B cell (primary cell): ENCODE measurements around the gene RAD21L1. TPM values are rescaled to one million over a fixed set of nuclear protein-coding genes. Genes with fewer than 3 reads are reported as not detected.

Experiments
- ATAC-seq: fragments of 200-7000 bp; cut with Tn5 transposase; one replicate; pipeline ENCODE4 v1.10.0; 2021; ENCODE audit warnings: low read depth, mild to moderate bottlenecking, moderate number of reproducible peaks, moderate library complexity
- CTCF ChIA-PET: fragments of 350-600 bp; sonication (Branson Sonifier 250); formaldehyde crosslinking; loops from one replicate; lab custom pipeline; 2021; ENCODE audit warnings: antibody characterized with exemption, inconsistent platforms; lab: Charles Lee
- POLR2A ChIA-PET: fragments of 350-600 bp; sonication (Branson Sonifier 250); formaldehyde crosslinking; loops from one replicate; lab custom pipeline; 2021; ENCODE audit warnings: antibody characterized with exemption; lab: Charles Lee
- DNase-seq: peaks from one replicate; pipeline ENCODE4 v3.0.0; 2013
- H2AFZ ChIP-seq: 2 replicates; pipeline ENCODE4 v1.6.1; 2012; ENCODE audit warnings: mild to moderate bottlenecking, low read depth, low read length; ENCODE audit not compliant: insufficient read depth, poor library complexity, severe bottlenecking
- H3K27ac ChIP-seq, 2 donors: 1 replicate in 1 of 2; 2 replicates in 1 of 2; pipeline ENCODE4 v1.5.1; 2012 to 2013; ENCODE audit warnings: low read length in 2 of 2, mild to moderate bottlenecking in 2 of 2, moderate library complexity in 1 of 2
- H3K27me3 ChIP-seq, 4 experiments: fragments of 200-600 bp in 1 of 4; sonication (generic) in 1 of 4; replicated peaks in 1 of 4; 1 replicate in 2 of 4; 2 replicates in 2 of 4; pipeline versions ENCODE4 v1.6.1 to v1.7.0; 2013 to 2016; ENCODE audit warnings: low read length in 3 of 4, mild to moderate bottlenecking in 2 of 4, mixed read lengths in 1 of 4, moderate library complexity in 1 of 4; ENCODE audit not compliant: insufficient read depth in 4 of 4, control insufficient read depth in 3 of 4; ENCODE audit errors: control extremely low read depth in 1 of 4
- H3K36me3 ChIP-seq, 2 experiments: replicated peaks in 1 of 2; 1 replicate in 1 of 2; 2 replicates in 1 of 2; pipeline versions ENCODE4 v1.6.1 to v1.7.1; 2013; ENCODE audit warnings: low read length in 1 of 2; ENCODE audit not compliant: insufficient read depth in 2 of 2, control insufficient read depth in 1 of 2; ENCODE audit errors: control extremely low read depth in 1 of 2, extremely low read depth in 1 of 2
- H3K4me1 ChIP-seq, 2 donors: fragments of 200-600 bp in 1 of 2; sonication (generic) in 1 of 2; 1 replicate in 1 of 2; 2 replicates in 1 of 2; pipeline versions ENCODE4 v1.5.1 to v1.6.1; 2013 to 2017; ENCODE audit warnings: low read length in 2 of 2; ENCODE audit not compliant: control insufficient read depth in 2 of 2, insufficient read depth in 2 of 2
- H3K4me2 ChIP-seq: replicated peaks from 2 replicates; pipeline ENCODE3; 2012; ENCODE audit warnings: mild to moderate bottlenecking, low read depth, low read length; ENCODE audit not compliant: poor library complexity, severe bottlenecking
- H3K4me3 ChIP-seq, 5 experiments: fragments of 200-600 bp in 1 of 5; sonication (generic) in 1 of 5; 1 replicate in 3 of 5; 2 replicates in 2 of 5; pipeline versions ENCODE4 v1.5.1 to v1.7.0; 2011 to 2016; ENCODE audit warnings: low read length in 4 of 5, mild to moderate bottlenecking in 4 of 5, low read depth in 2 of 5, control low read depth in 1 of 5, moderate library complexity in 1 of 5; ENCODE audit not compliant: insufficient read depth in 1 of 5; ENCODE audit errors: control extremely low read depth in 1 of 5, extremely low read depth in 1 of 5
- H3K79me2 ChIP-seq: fragments of 200-600 bp; sonication (generic); one replicate; pipeline ENCODE4 v1.6.0; 2016; ENCODE audit warnings: low read length; ENCODE audit not compliant: control insufficient read depth, insufficient read depth
- H3K9ac ChIP-seq: fragments of 200-600 bp; sonication (generic); 2 replicates; pipeline ENCODE4 v1.6.1; 2017; ENCODE audit warnings: mild to moderate bottlenecking, low read length, moderate library complexity
- H3K9me3 ChIP-seq, 3 donors: one replicate each; pipeline versions ENCODE4 v1.6.1 to v1.7.1; 2013; ENCODE audit warnings: low read length in 2 of 3; ENCODE audit not compliant: control insufficient read depth in 2 of 3, insufficient read depth in 1 of 3; ENCODE audit errors: control extremely low read depth in 1 of 3
- H4K20me1 ChIP-seq: 2 replicates; pipeline ENCODE4 v1.6.0; 2012; ENCODE audit warnings: mild to moderate bottlenecking, low read length; ENCODE audit not compliant: insufficient read depth, control insufficient read depth, poor library complexity, severe bottlenecking
- H3K27ac Mint-ChIP-seq: one replicate; pipeline ENCODE4 v1.8.0; 2021; ENCODE audit warnings: mixed read lengths
- H3K27me3 Mint-ChIP-seq: one replicate; pipeline ENCODE4 v1.8.0; 2021; ENCODE audit warnings: mixed read lengths
- H3K4me1 Mint-ChIP-seq: one replicate; pipeline ENCODE4 v1.8.0; 2021; ENCODE audit warnings: mixed read lengths
- H3K4me3 Mint-ChIP-seq: one replicate; pipeline ENCODE4 v1.8.0; 2021; ENCODE audit warnings: mixed read lengths
- H3K9me3 Mint-ChIP-seq: one replicate; pipeline ENCODE4 v1.8.0; 2022; ENCODE audit warnings: mixed read lengths; ENCODE audit not compliant: insufficient read depth
- CTCF ChIP-seq: fragments of 200-600 bp; IDR thresholded peaks from one replicate; pipeline ENCODE4 v1.8.0; 2022; ENCODE audit warnings: antibody characterized with exemption, mild to moderate bottlenecking
- EZH2 ChIP-seq: IDR thresholded peaks from 2 replicates; pipeline ENCODE4 v1.6.1; 2012; ENCODE audit warnings: borderline replicate concordance, low read depth, mild to moderate bottlenecking, moderate library complexity, low read length; ENCODE audit not compliant: insufficient read depth, poor library complexity, severe bottlenecking
- WGBS: methylation state at CpG from one replicate; pipeline ENCODE4 v1.1.5; 2013; ENCODE audit warnings: missing lambda C conversion rate; ENCODE audit not compliant: insufficient coverage; 5-methylcytosine and 5-hydroxymethylcytosine counted together
- intact Hi-C: fragments of 100-400 bp; cut with micrococcal nuclease; formaldehyde crosslinking; loops from one replicate; pipeline ENCODE4 v1.10.0; 2022
- polyA plus RNA-seq: library from polyadenylated mRNA; depleted of rRNA; stranded (reverse); fragments of >200 nt; gene quantifications from 2 replicates; pipeline ENCODE4 v1.2.3, GENCODE V29; 2012
- total RNA-seq, 2 donors: library from RNA; stranded (reverse); fragments of 120-200 nt in 1 of 2; gene quantifications; 1 replicate in 1 of 2; 2 replicates in 1 of 2; pipeline versions ENCODE4 v1.2.3 to v1.2.4, GENCODE V29; 2013 to 2022

RAD21L1 gene
- total and polyA plus RNA-seq, 2 donors (not counting 1 experiment from before 2014, with no cell fraction given), result not detected

GRCh38 chr20:1224205-1224890, 1.5 kb upstream of the RAD21L1 start:
- CTCF ChIA-PET, result interaction anchor here (1.2 kb wide), 1 partner anchor 12 kb away, joined by 3 read pairs; no protein-coding TSS in a partner anchor
- POLR2A ChIA-PET, result no interaction called here

More at GRCh38 chr20:1224205-1224890, 1.5 kb upstream of the RAD21L1 start:
- no peak for ATAC-seq
- no peak overlapping the region for H3K4me2 ChIP-seq
- peaks cover 1 to 22% (median 17%) of the 10 kb centered on the region in 4 experiments for H3K27me3 ChIP-seq
- no peak for TF ChIP-seq EZH2
- TF ChIP-seq CTCF, result no peak
- 88% methylated on average over 19 of the region's 20 CpGs for WGBS
- H3K4me1 Mint-ChIP-seq, result peaks cover 16% of the 10 kb centered on the region
- no peaks in the 10 kb centered on the region for H3K36me3 ChIP-seq
- H3K4me3 ChIP-seq, result no peak overlapping the region
- intact Hi-C loops, result loop anchor here (10.0 kb wide), 2 partner anchors 110 to 240 kb away; partner anchors contain the start of genes NSFL1C and PSMF1
- no peak overlapping the region for H3K27ac Mint-ChIP-seq
- H3K79me2 ChIP-seq, result no peaks in the 10 kb centered on the region
- DNase-seq, result peak; percentile 14
- peaks cover 16 to 17% of the 10 kb centered on the region in 2 donors for H3K4me1 ChIP-seq
- H2AFZ ChIP-seq, result no peak overlapping the region
- no peak overlapping the region for H3K9ac ChIP-seq
- peak overlapping the region; percentile 35 for H3K4me3 Mint-ChIP-seq
- peaks cover 0 to 24% (median 0%) of the 10 kb centered on the region in 3 donors for H3K9me3 ChIP-seq
- H3K27ac ChIP-seq, result no peak overlapping the region
- H3K27me3 Mint-ChIP-seq, result peaks cover 23% of the 10 kb centered on the region
- H3K9me3 Mint-ChIP-seq, result no peaks in the 10 kb centered on the region
- no peaks in the 10 kb centered on the region for H4K20me1 ChIP-seq
